Trophoblast cell (in vitro differentiated cells and primary cell): ENCODE data around the gene NETO1.

Experiments
- DNase-seq, 2 donors: peaks; one replicate each; pipeline ENCODE4 v3.0.0-alpha.2; 2016
- H2AFZ ChIP-seq: 2 replicates; pipeline ENCODE4 v1.6.1; 2013; ENCODE audit warnings: low read length, moderate library complexity, mild to moderate bottlenecking; ENCODE audit not compliant: insufficient read depth, poor library complexity
- H2AK5ac ChIP-seq: 2 replicates; pipeline ENCODE4 v1.6.1; 2013; ENCODE audit warnings: mild to moderate bottlenecking, low read length
- H2BK120ac ChIP-seq: 2 replicates; pipeline ENCODE4 v1.6.1; 2013; ENCODE audit warnings: low read length, mild to moderate bottlenecking, moderate library complexity; ENCODE audit not compliant: insufficient read depth, poor library complexity
- H2BK12ac ChIP-seq: 2 replicates; pipeline ENCODE4 v1.6.1; 2013; ENCODE audit warnings: mild to moderate bottlenecking, low read length, moderate library complexity
- H2BK5ac ChIP-seq: 2 replicates; pipeline ENCODE4 v1.6.1; 2013; ENCODE audit warnings: low read length, low read depth, moderate library complexity, mild to moderate bottlenecking; ENCODE audit not compliant: poor library complexity
- H3K14ac ChIP-seq: 2 replicates; pipeline ENCODE4 v1.6.1; 2013; ENCODE audit warnings: mild to moderate bottlenecking, low read length
- H3K18ac ChIP-seq: 2 replicates; pipeline ENCODE4 v1.6.1; 2013; ENCODE audit warnings: mild to moderate bottlenecking, low read length
- H3K23ac ChIP-seq: 2 replicates; pipeline ENCODE4 v1.6.1; 2013; ENCODE audit warnings: low read length
- H3K27ac ChIP-seq: 2 replicates; pipeline ENCODE4 v1.5.1; 2013; ENCODE audit warnings: low read depth, mild to moderate bottlenecking, inconsistent platforms, low read length, moderate library complexity
- H3K27me3 ChIP-seq: 2 replicates; pipeline ENCODE4 v1.6.1; 2013; ENCODE audit warnings: inconsistent platforms, mild to moderate bottlenecking, low read length, moderate library complexity; ENCODE audit not compliant: insufficient read depth
- H3K36me3 ChIP-seq, 2 experiments: 1 replicate in 1 of 2; 2 replicates in 1 of 2; pipeline ENCODE4 v1.6.1; 2013; ENCODE audit warnings: low read length in 2 of 2, mild to moderate bottlenecking in 2 of 2, moderate library complexity in 1 of 2; ENCODE audit not compliant: insufficient read depth in 2 of 2, control insufficient read depth in 1 of 2
- H3K4ac ChIP-seq: 2 replicates; pipeline ENCODE4 v1.6.1; 2013; ENCODE audit warnings: low read depth, mild to moderate bottlenecking, low read length, moderate library complexity
- H3K4me1 ChIP-seq, 2 experiments: 1 replicate in 1 of 2; 2 replicates in 1 of 2; pipeline ENCODE4 v1.6.1; 2013; ENCODE audit warnings: low read length in 2 of 2, mild to moderate bottlenecking in 2 of 2, moderate library complexity in 1 of 2; ENCODE audit not compliant: insufficient read depth in 2 of 2, control insufficient read depth in 1 of 2
- H3K4me2 ChIP-seq: 2 replicates; pipeline ENCODE4 v1.6.1; 2013; ENCODE audit warnings: inconsistent platforms, mild to moderate bottlenecking, low read length, moderate library complexity
- H3K4me3 ChIP-seq: 2 replicates; pipeline ENCODE4 v1.5.1; 2013; ENCODE audit warnings: mild to moderate bottlenecking, low read depth, low read length, inconsistent platforms
- H3K79me1 ChIP-seq: one replicate; pipeline ENCODE4 v1.6.1; 2013; ENCODE audit warnings: low read length
- H3K79me2 ChIP-seq: 2 replicates; pipeline ENCODE4 v1.6.1; 2013; ENCODE audit warnings: low read length, mild to moderate bottlenecking; ENCODE audit not compliant: control insufficient read depth, insufficient read depth, poor library complexity
- H3K9ac ChIP-seq: 2 replicates; pipeline ENCODE4 v1.6.1; 2013; ENCODE audit warnings: mild to moderate bottlenecking, low read length
- H3K9me3 ChIP-seq: 2 replicates; pipeline ENCODE4 v1.6.1; 2013; ENCODE audit warnings: low read depth, mild to moderate bottlenecking, control low read depth, inconsistent platforms, low read length; ENCODE audit not compliant: insufficient read depth
- H4K12ac ChIP-seq: 2 replicates; pipeline ENCODE4 v1.6.1; 2013; ENCODE audit warnings: low read depth, mild to moderate bottlenecking, low read length, moderate library complexity
- H4K8ac ChIP-seq: 2 replicates; pipeline ENCODE4 v1.6.1; 2013; ENCODE audit warnings: low read depth, mild to moderate bottlenecking, low read length, moderate library complexity
- H4K91ac ChIP-seq: one replicate; pipeline ENCODE4 v1.6.1; 2013; ENCODE audit warnings: low read depth, mild to moderate bottlenecking, low read length, moderate library complexity
- WGBS: extraction: QIAGEN DNeasy Blood & Tissue Kit; methylation state at CpG from one replicate; pipeline ENCODE4 v1.1.7; 2013; ENCODE audit warnings: missing lambda C conversion rate; ENCODE audit not compliant: insufficient read length, insufficient coverage; ENCODE audit errors: extremely low coverage; 5-methylcytosine and 5-hydroxymethylcytosine counted together

The NETO1 gene

DNA sequence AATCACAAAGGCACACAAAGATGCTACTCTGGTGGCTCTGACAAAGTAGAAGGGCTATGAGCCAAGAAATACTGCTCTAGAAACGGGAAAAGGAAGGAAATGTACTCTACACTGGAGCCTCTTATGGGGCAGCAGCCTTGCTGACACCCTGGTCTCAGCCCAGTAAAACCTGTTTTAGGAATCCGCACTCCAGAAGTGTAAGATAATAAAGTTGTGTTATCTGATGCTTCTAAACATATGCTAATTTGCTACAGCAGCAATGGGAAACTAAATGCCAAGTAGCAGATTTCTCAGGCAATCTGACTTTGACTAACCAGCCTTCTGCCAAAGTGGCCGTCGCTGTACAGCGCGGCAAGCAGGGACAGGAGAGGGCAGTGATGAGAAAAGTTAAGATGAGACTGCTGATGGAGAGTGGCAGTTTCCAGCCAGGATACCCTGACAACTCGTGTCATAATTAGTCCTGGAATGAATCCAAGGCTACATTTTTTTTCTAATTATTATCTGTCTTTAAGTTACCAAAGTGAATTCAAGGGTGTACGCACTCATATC, 99.0 kb downstream of the NETO1 start:
- WGBS = no CpG with 5 or more reads among the region's 8 CpGs
- no peaks in the 10 kb centered on the region for H3K27me3 ChIP-seq
- H3K79me1 ChIP-seq = no peaks in the 10 kb centered on the region
- H3K9ac ChIP-seq = no peak overlapping the region
- H3K4me3 ChIP-seq = no peak overlapping the region
- no peak overlapping the region for H2BK120ac ChIP-seq
- H2AK5ac ChIP-seq = no peak overlapping the region
- H3K36me3 ChIP-seq = no peaks in the 10 kb centered on the region
- H4K91ac ChIP-seq = no peak overlapping the region
- no peak overlapping the region for H2BK5ac ChIP-seq
- no peak overlapping the region for H3K4me2 ChIP-seq
- no peak for DNase-seq
- H3K4me1 ChIP-seq = no peaks in the 10 kb centered on the region
- H3K4ac ChIP-seq = no peak overlapping the region
- no peak overlapping the region for H2AFZ ChIP-seq
- no peak overlapping the region for H4K12ac ChIP-seq
- no peaks in the 10 kb centered on the region for H3K9me3 ChIP-seq
- H4K8ac ChIP-seq = no peak overlapping the region
- H3K23ac ChIP-seq = no peak overlapping the region
- H3K18ac ChIP-seq = no peak overlapping the region
- H3K14ac ChIP-seq = no peak overlapping the region
- no peaks in the 10 kb centered on the region for H3K79me2 ChIP-seq
- no peak overlapping the region for H2BK12ac ChIP-seq
- H3K27ac ChIP-seq = no peak overlapping the region

DNA sequence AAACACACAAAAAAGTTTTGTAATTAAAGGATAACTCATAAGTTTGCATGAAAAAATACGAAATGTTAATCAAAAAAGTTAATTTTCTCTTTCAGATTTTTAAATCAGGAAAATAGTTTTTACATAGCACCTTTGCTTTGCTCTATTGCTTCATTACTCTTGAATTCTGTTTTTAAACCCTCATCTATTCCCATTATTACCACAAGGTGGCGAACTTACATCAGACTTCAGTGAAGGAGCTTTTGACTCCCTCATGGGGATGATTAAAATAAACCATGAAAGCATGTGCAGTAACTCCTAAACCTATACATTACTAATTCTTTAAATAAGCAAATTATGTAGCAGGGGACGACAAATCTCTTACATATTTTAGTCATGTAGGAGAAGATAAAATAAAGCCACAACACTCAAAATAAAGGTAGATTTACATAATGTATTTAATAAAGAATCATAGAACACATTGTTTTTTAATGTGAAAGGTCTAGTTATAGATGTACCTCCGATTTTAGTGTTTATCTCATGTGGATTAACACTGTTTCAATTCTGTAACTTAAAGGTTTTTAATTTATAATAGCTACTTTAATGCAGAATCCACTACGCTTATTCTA, 105.2 kb downstream of the NETO1 start:
- Histone ChIP-seq H3K36me3 (no peaks in the 10 kb centered on the region), H4K8ac (no peak overlapping the region), H3K18ac (no peak overlapping the region), H3K4me2 (no peak overlapping the region), H2AK5ac (no peak overlapping the region), H3K4ac (no peak overlapping the region), H3K9ac (no peak overlapping the region), H4K12ac (no peak overlapping the region), H3K9me3 (no peaks in the 10 kb centered on the region), H3K27me3 (no peaks in the 10 kb centered on the region), H3K4me1 (no peaks in the 10 kb centered on the region), H3K14ac (no peak overlapping the region), H3K79me2 (no peaks in the 10 kb centered on the region), H2AFZ (no peak overlapping the region), H3K27ac (no peak overlapping the region), H2BK12ac (no peak overlapping the region), H4K91ac (no peak overlapping the region), H3K4me3 (no peak overlapping the region), H3K23ac (no peak overlapping the region), H2BK5ac (no peak overlapping the region), H3K79me1 (no peaks in the 10 kb centered on the region), H2BK120ac (no peak overlapping the region)
- no CpG with 5 or more reads among the region's 5 CpGs for WGBS
- peak in 1 of 2 donors; percentile 88 for DNase-seq

DNA sequence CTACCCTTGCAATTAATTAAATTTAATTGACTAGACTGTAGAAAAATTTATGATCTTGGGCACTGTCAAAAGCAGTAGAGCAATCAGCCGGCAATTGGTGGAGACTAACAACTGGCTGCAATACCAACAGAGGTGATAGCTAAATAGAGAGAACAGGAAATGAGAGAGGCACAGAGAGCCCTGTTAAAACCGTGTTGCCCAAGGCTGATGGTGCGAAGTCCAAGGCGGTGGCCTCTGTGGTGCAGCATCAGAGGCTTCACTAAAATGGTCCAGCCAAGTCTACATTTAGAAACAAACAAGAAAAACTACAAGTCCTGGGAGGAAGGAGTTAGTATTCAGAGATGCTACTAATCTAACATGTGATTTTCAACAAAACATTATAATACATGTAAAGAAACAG, 115.6 kb downstream of the NETO1 start:
- Histone ChIP-seq H2BK120ac (no peak overlapping the region), H2AFZ (no peak overlapping the region), H3K36me3 (no peaks in the 10 kb centered on the region), H4K12ac (no peak overlapping the region), H3K27ac (no peak overlapping the region), H3K23ac (no peak overlapping the region), H3K9ac (no peak overlapping the region), H3K4me2 (no peak overlapping the region), H3K27me3 (no peaks in the 10 kb centered on the region), H3K9me3 (peaks cover 2% of the 10 kb centered on the region), H3K79me1 (no peaks in the 10 kb centered on the region), H3K4me1 (no peaks in the 10 kb centered on the region), H4K8ac (no peak overlapping the region), H3K79me2 (no peaks in the 10 kb centered on the region), H3K4ac (no peak overlapping the region), H4K91ac (no peak overlapping the region), H2BK12ac (no peak overlapping the region), H2BK5ac (no peak overlapping the region), H3K14ac (no peak overlapping the region), H2AK5ac (no peak overlapping the region), H3K4me3 (no peak overlapping the region), H3K18ac (no peak overlapping the region)
- WGBS = no CpG with 5 or more reads among the region's 4 CpGs
- no peak for DNase-seq

DNA sequence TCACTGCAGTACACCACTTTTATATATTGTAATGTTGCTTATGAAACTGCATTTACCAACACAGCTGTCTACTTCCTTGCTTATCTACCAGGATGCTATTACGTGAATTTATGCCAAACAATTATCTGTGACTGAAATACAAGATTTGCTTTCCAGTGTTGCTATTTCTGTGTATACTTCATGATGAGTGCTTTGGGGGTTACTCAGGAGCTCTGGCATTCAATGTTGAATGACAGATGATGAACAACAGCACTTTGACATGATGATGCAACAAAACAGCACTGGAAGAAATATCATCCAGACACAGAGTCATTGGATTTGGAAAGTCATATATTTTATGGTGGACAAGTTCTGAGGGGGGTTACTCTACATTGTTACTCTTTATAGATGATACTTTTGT, 125.8 kb downstream of the NETO1 start:
- Histone ChIP-seq H3K4me1 (peaks cover 0 to 2% of the 10 kb centered on the region in 2 experiments), H3K36me3 (no peaks in the 10 kb centered on the region), H3K18ac (no peak overlapping the region), H2BK12ac (no peak overlapping the region), H3K79me2 (no peaks in the 10 kb centered on the region), H3K9ac (no peak overlapping the region), H4K8ac (no peak overlapping the region), H2AK5ac (no peak overlapping the region), H3K27me3 (no peaks in the 10 kb centered on the region), H3K79me1 (no peaks in the 10 kb centered on the region), H2BK5ac (no peak overlapping the region), H3K14ac (no peak overlapping the region), H4K91ac (no peak overlapping the region), H3K27ac (no peak overlapping the region), H4K12ac (no peak overlapping the region), H3K4me2 (no peak overlapping the region), H3K4me3 (no peak overlapping the region), H3K23ac (no peak overlapping the region), H3K4ac (no peak overlapping the region), H2BK120ac (no peak overlapping the region), H3K9me3 (no peaks in the 10 kb centered on the region), H2AFZ (no peak overlapping the region)
- DNase-seq = no peak
- no CpG with 5 or more reads among the region's 1 CpG for WGBS
